Measurements from ENCODE around the gene IFITM10. TPM values are rescaled to one million over a fixed set of nuclear protein-coding genes. Genes with fewer than 3 reads are reported as not detected.

Gene IFITM10
- total and polyA plus RNA-seq, 10 of the 15 experiments (the other 5 are each of a cell fraction or from before 2014, with no cell fraction given): 0.04 to 0.27 TPM; not detected in 8

- no peak for TF ChIP-seq FOXM1 (IDR thresholded peaks at IDR 0.05; ENCODE audit: low read depth, low read length)
- TF ChIP-seq ZNF24 (IDR thresholded peaks at IDR 0.05): no peak
- TF ChIP-seq CHD1 (IDR thresholded peaks at IDR 0.05; ENCODE audit: low read depth, low read length): no peak
- no peak for TF ChIP-seq ASH2L (IDR thresholded peaks at IDR 0.05; ENCODE audit: borderline replicate concordance, low read depth)
- no peak for TF ChIP-seq NKRF (conservative IDR thresholded peaks at IDR 0.05)
- no peak for TF ChIP-seq SMC3 (IDR thresholded peaks at IDR 0.05; ENCODE audit: borderline replicate concordance, low read length)
- no peak for TF ChIP-seq NBN (IDR thresholded peaks at IDR 0.05)
- TF ChIP-seq HCFC1 (IDR thresholded peaks at IDR 0.05; ENCODE audit: low read length): no peak
- no peak for TF ChIP-seq SKIL (IDR thresholded peaks at IDR 0.05; ENCODE audit: low read depth, poor library complexity, severe bottlenecking)
- no peak for TF ChIP-seq PAX5 (IDR thresholded peaks at IDR 0.05; ENCODE audit: borderline replicate concordance, low read depth, low read length)
Observed at GRCh38 chr11:1781593-1781975, 31.2 kb upstream of the IFITM10 start (continued).

All from GM12878 (cell line).